Keratinocyte (primary cell): ENCODE results near the gene RNF130.

Experiments
- EZH2 ChIP-seq: IDR thresholded peaks from one replicate; pipeline ENCODE4 v1.6.1; 2012; ENCODE audit warnings: inconsistent platforms, mild to moderate bottlenecking, low read length, moderate library complexity
- TF ChIP-seq, protein P1 (sequence below), 3 experiments: IDR thresholded peaks in 1 of 3; conservative IDR thresholded peaks in 1 of 3; optimal IDR thresholded peaks in 1 of 3; 2 replicates in 2 of 3; 3 replicates in 1 of 3; pipeline versions ENCODE3 to v1.5.1; 2011; ENCODE audit warnings: low read length in 3 of 3, mild to moderate bottlenecking in 3 of 3, moderate library complexity in 2 of 3, control low read depth in 1 of 3, inconsistent platforms in 1 of 3; ENCODE audit not compliant: insufficient read depth in 2 of 3; ENCODE audit errors: extremely low read depth in 1 of 3

DNA sequence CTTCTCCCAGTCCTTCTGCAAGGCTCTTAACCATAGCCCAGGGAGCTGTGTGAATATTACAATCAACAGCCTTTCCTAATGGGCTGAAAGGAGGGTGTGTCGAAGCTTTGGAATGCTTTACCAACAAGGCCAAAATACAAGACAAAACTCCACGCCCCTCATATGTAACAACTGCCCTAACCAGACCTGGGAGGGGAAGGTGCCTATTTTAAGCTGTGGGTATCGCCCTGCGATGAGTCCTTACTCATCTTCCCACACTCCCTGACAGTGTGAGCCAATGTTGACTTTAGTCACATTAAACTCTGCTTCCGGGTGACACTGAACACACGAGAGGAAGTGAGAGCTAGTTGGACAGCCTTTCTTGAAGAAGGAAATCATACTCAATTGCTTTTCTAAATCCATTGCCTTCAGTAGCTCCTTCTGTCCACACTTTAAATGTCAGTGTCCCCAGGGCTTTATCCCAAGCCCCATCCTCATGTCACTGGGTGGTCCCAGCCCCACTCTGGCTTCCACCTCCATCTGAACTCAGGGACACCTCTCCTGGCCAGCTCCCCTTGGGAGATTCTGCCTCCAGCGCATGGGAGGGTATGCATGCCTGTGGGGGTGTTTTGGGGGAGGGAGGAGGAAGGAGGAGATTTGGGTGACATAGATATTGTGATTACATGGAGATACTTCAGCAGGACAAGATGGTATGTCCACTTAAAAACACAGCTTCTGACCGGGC lies 157.4 kb downstream of the RNF130 start:
- TF ChIP-seq, protein P1, sequence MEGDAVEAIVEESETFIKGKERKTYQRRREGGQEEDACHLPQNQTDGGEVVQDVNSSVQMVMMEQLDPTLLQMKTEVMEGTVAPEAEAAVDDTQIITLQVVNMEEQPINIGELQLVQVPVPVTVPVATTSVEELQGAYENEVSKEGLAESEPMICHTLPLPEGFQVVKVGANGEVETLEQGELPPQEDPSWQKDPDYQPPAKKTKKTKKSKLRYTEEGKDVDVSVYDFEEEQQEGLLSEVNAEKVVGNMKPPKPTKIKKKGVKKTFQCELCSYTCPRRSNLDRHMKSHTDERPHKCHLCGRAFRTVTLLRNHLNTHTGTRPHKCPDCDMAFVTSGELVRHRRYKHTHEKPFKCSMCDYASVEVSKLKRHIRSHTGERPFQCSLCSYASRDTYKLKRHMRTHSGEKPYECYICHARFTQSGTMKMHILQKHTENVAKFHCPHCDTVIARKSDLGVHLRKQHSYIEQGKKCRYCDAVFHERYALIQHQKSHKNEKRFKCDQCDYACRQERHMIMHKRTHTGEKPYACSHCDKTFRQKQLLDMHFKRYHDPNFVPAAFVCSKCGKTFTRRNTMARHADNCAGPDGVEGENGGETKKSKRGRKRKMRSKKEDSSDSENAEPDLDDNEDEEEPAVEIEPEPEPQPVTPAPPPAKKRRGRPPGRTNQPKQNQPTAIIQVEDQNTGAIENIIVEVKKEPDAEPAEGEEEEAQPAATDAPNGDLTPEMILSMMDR (optimal IDR thresholded peaks at IDR 0.05 in 1 of 3, IDR thresholded peaks at IDR 0.05 in 1 of 3, conservative IDR thresholded peaks at IDR 0.05 in 1 of 3; ENCODE audit: extremely low read depth in 1 of 3, insufficient read depth in 2 of 3, low read length in 3 of 3), result no peak
- no peak for TF ChIP-seq EZH2
